ENCODE data around the gene COL2A1. TPM values are rescaled to one million over a fixed set of nuclear protein-coding genes. Genes with fewer than 3 reads are reported as not detected.

COL2A1 gene
- total and polyA plus RNA-seq, 12 donors: 0.03 to 0.17 (median 0.07) TPM; not detected in 9

DNA sequence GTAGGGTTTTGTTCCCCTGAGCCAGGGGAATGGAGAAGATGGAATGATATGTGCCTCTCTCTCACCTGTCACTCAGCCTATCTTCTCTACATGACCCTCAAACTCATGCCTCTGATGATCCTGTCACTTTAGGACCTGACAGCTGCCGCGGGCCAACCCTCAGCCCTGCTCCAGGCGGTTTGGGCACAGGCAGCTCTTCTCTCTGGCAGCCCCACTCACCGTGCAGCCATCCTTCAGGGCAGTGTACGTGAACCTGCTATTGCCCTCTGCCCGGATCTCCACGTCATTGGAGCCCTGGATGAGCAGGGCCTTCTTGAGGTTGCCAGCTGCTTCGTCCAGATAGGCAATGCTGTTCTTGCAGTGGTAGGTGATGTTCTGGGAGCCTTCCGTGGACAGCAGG lies 30.4 kb downstream of the COL2A1 start:
- H3K4me1 ChIP-seq: peaks cover 0 to 17% (median 0%) of the 10 kb centered on the region in 9 donors
- WGBS, 2 donors: 93 to 96% methylated on average over 9 of the region's 9 CpGs
- H3K27ac ChIP-seq: no peak overlapping the region
- no peak overlapping the region for H3K4me3 ChIP-seq
- TF ChIP-seq, protein P1, sequence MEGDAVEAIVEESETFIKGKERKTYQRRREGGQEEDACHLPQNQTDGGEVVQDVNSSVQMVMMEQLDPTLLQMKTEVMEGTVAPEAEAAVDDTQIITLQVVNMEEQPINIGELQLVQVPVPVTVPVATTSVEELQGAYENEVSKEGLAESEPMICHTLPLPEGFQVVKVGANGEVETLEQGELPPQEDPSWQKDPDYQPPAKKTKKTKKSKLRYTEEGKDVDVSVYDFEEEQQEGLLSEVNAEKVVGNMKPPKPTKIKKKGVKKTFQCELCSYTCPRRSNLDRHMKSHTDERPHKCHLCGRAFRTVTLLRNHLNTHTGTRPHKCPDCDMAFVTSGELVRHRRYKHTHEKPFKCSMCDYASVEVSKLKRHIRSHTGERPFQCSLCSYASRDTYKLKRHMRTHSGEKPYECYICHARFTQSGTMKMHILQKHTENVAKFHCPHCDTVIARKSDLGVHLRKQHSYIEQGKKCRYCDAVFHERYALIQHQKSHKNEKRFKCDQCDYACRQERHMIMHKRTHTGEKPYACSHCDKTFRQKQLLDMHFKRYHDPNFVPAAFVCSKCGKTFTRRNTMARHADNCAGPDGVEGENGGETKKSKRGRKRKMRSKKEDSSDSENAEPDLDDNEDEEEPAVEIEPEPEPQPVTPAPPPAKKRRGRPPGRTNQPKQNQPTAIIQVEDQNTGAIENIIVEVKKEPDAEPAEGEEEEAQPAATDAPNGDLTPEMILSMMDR (IDR thresholded peaks at IDR 0.05): no peak
- DNase-seq: no peak
- H3K36me3 ChIP-seq: peaks cover 0 to 6% (median 0%) of the 10 kb centered on the region in 9 donors
- ATAC-seq: no peak
- intact Hi-C loops (cut with DNase I): no loop called here
- no peaks in the 10 kb centered on the region for H3K27me3 ChIP-seq
- H3K9me3 ChIP-seq: no peaks in the 10 kb centered on the region

DNA sequence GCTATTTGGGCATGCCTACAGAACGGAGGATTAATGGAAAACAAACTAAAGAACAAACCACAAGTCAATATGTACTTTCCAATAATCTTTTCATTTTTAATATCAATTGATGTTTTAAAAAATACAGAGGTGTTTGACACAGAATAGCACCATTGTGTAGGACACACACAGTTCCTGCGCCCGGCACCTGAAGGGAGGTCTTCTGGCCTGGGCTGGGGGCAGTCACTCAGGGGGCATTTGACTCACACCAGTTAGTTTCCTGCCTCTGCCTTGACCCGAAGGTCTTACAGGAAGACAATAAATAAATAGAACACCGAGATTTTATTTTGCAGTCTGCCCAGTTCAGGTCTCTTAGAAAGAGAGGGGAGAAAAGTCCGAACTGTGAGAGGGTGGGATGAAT lies 31.4 kb downstream of the COL2A1 start:
- 82% methylated on average over 6 of the region's 6 CpGs for WGBS, 2 donors

DNA sequence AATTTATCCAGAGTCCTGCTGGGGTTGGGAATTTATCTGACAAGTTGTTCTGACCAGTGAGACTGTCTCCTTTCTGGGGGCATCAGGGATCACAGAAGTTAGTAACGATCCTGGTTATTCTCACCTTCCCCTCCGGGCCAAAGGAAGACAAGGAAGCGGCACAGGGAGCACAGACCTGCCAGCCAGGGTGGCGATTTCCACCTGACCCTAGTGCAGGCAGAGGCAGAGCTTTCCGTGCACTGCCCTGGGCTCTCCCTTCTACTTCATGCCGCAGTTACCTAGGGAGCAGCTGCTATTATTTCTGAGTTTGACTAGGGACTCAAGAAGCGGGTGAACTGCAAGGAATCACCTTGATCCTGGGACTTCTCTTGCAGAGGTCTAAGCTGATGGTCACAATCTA lies 33.4 kb downstream of the COL2A1 start:
- peaks cover 0 to 31% (median 0%) of the 10 kb centered on the region in 9 donors for H3K36me3 ChIP-seq
- H3K4me1 ChIP-seq: peaks cover 0 to 44% (median 3%) of the 10 kb centered on the region in 9 donors
- no peak for DNase-seq
- no peaks in the 10 kb centered on the region for H3K9me3 ChIP-seq
- TF ChIP-seq, protein P1 (IDR thresholded peaks at IDR 0.05): no peak
- H3K4me3 ChIP-seq: no peak overlapping the region
- intact Hi-C loops (cut with DNase I): no loop called here
- no peak overlapping the region for H3K27ac ChIP-seq
- H3K27me3 ChIP-seq: no peaks in the 10 kb centered on the region
- 78 to 88% methylated on average over 7 of the region's 7 CpGs for WGBS, 2 donors
- no peak for ATAC-seq

More for the DNA sequence above, 31.4 kb downstream of the COL2A1 start:
- TF ChIP-seq, protein P1 (IDR thresholded peaks at IDR 0.05): no peak
- DNase-seq (no peak), ATAC-seq (no peak)
- no peak overlapping the region for H3K4me3 ChIP-seq
- H3K4me1 ChIP-seq: peaks cover 0 to 27% (median 0%) of the 10 kb centered on the region in 9 donors
- intact Hi-C loops (cut with DNase I): no loop called here
- peaks cover 0 to 16% (median 0%) of the 10 kb centered on the region in 9 donors for H3K36me3 ChIP-seq
- H3K9me3 ChIP-seq: no peaks in the 10 kb centered on the region
- H3K27me3 ChIP-seq: no peaks in the 10 kb centered on the region
- H3K27ac ChIP-seq: no peak overlapping the region

DNA sequence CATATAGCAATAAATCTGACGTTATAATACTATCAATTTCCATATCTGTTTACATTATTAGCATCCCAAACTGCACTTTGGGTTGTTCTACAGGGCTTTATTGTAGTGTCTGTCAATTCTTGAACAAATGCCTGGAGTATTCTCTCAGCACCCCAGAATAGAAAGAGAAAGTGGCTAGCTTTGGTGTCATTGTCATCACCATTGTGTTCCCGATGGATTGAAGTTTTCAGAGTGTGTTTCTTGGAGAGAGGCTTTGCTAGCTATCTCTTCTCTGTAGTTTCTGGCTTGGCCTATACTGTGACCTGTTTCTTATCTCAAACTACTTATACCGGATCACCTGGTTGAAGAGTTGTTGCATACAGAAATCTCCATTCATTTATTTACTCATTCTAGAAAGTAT lies 34.4 kb downstream of the COL2A1 start:
- DNase-seq (no peak), ATAC-seq (peak; percentile 27 to 76 (median 60))
- TF ChIP-seq, protein P1 (IDR thresholded peaks at IDR 0.05): no peak
- H3K36me3 ChIP-seq: peaks cover 0 to 37% (median 0%) of the 10 kb centered on the region in 9 donors
- 37 to 50% methylated on average over 3 of the region's 3 CpGs for WGBS, 2 donors
- peaks cover 0 to 54% (median 12%) of the 10 kb centered on the region in 9 donors for H3K4me1 ChIP-seq
- peak overlapping the region in 1 of 10 donors; percentile 11 for H3K27ac ChIP-seq
- intact Hi-C loops (cut with DNase I): loop anchor here in 3 of 10 donors (10.0 kb wide), 2 partner anchors 195 to 315 kb away; no protein-coding TSS in a partner anchor
- no peaks in the 10 kb centered on the region for H3K27me3 ChIP-seq
- H3K9me3 ChIP-seq: no peaks in the 10 kb centered on the region
- no peak overlapping the region for H3K4me3 ChIP-seq
